ENCODE results near the gene IER3.

DNA sequence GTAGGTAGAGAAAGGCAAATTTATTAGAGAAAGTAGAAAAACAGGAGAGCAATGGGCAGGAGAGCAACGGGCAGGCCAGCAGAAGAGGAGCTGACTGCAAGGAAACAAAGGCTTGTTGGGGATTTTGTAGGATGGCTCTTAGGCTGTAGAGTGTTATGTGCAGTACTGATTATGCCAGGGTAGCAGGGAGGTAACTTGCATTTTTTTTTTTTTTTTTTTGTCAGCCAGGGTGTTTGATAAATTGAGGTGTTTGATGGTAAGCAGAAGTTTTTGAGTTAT is 36.2 kb upstream of the IER3 start:
- TF ChIP-seq CTCF (IDR thresholded peaks at IDR 0.05; ENCODE audit: control extremely low read depth in 1 of 3, insufficient read depth in 1 of 3, low read depth in 1 of 3, low read length in 3 of 3) (no peak), BRCA1 (IDR thresholded peaks at IDR 0.05; ENCODE audit: low read depth, low read length) (no peak), ATF3 (IDR thresholded peaks at IDR 0.05; ENCODE audit: insufficient read depth, low read depth, low read length) (no peak)
